HepG2 (cell line): ENCODE data around the gene GBA2. TPM values are rescaled to one million over a fixed set of nuclear protein-coding genes. Genes with fewer than 3 reads are reported as not detected.
A peak's percentile ranks its signal among the peaks of the same experiment; 100 is the strongest.

Source experiments
- BRF2 ChIP-seq: sonication (generic); formaldehyde crosslinking; IDR thresholded peaks from 2 replicates; pipeline ENCODE4 v1.8.1; 2022; ENCODE audit warnings: mild to moderate bottlenecking, missing genetic modification reagents
- CREM ChIP-seq, 2 experiments: sonication (generic) in 1 of 2; formaldehyde crosslinking in 1 of 2; IDR thresholded peaks; 2 replicates each; pipeline versions ENCODE4 v1.4.0 to v1.6.1; 2016 to 2020; ENCODE audit warnings: antibody characterized with exemption in 1 of 2, mild to moderate bottlenecking in 1 of 2, missing genetic modification reagents in 1 of 2
- IRF9 ChIP-seq: sonication (generic); formaldehyde crosslinking; IDR thresholded peaks from 2 replicates; pipeline ENCODE4 v1.8.0; 2022; ENCODE audit warnings: missing genetic modification reagents, mild to moderate bottlenecking, borderline replicate concordance
- MEIS1 ChIP-seq: sonication (generic); formaldehyde crosslinking; IDR thresholded peaks from 2 replicates; pipeline ENCODE4 v1.9.0; 2021; ENCODE audit warnings: mild to moderate bottlenecking, missing genetic modification reagents, moderate library complexity, borderline replicate concordance
- PTBP1 ChIP-seq: fragments of 200-400 bp; formaldehyde crosslinking; IDR thresholded peaks from 2 replicates; pipeline ENCODE4 v1.6.1; 2018; ENCODE audit warnings: low read length, low read depth; ENCODE audit not compliant: poor library complexity, severe bottlenecking
- TFDP2 ChIP-seq: sonication (generic); formaldehyde crosslinking; IDR thresholded peaks from 2 replicates; pipeline ENCODE4 v1.4.0; 2020; ENCODE audit warnings: missing genetic modification reagents
- ZBTB43 ChIP-seq: sonication (generic); formaldehyde crosslinking; conservative IDR thresholded peaks from 2 replicates; pipeline ENCODE4 v1.4.0; 2020; ENCODE audit warnings: missing genetic modification reagents
- ZMYM2 ChIP-seq: sonication (generic); formaldehyde crosslinking; IDR thresholded peaks from 2 replicates; pipeline ENCODE4 v1.8.0; 2022; ENCODE audit warnings: mild to moderate bottlenecking, missing genetic modification reagents
- ZNF292 ChIP-seq: sonication (generic); formaldehyde crosslinking; IDR thresholded peaks from 2 replicates; pipeline ENCODE4 v1.8.1; 2022; ENCODE audit warnings: mild to moderate bottlenecking, low read depth, missing genetic modification reagents, borderline replicate concordance
- ZNF431 ChIP-seq: sonication (generic); formaldehyde crosslinking; IDR thresholded peaks from 2 replicates; pipeline ENCODE4 v1.9.0; 2022; ENCODE audit warnings: missing genetic modification reagents, low read depth, mild to moderate bottlenecking, borderline replicate concordance
- ZNF441 ChIP-seq: sonication (generic); formaldehyde crosslinking; IDR thresholded peaks from 2 replicates; pipeline ENCODE4 v1.7.0; 2021; ENCODE audit warnings: missing genetic modification reagents, borderline replicate concordance
- ZNF607 ChIP-seq: sonication (generic); formaldehyde crosslinking; IDR thresholded peaks from 2 replicates; pipeline ENCODE4 v1.5.1; 2020; ENCODE audit warnings: missing genetic modification reagents, mild to moderate bottlenecking, borderline replicate concordance
- ZNF609 ChIP-seq: sonication (generic); formaldehyde crosslinking; IDR thresholded peaks from 2 replicates; pipeline ENCODE4 v1.4.0; 2020; ENCODE audit warnings: mild to moderate bottlenecking, missing genetic modification reagents, borderline replicate concordance
- ZNF644 ChIP-seq: IDR thresholded peaks from 2 replicates; pipeline ENCODE4 v1.6.1; 2016; ENCODE audit warnings: low read depth
- ZNF660 ChIP-seq: sonication (generic); formaldehyde crosslinking; IDR thresholded peaks from 2 replicates; pipeline ENCODE4 v1.5.1; 2020; ENCODE audit warnings: mild to moderate bottlenecking, low read depth, missing genetic modification reagents, borderline replicate concordance
- ZNF792 ChIP-seq: IDR thresholded peaks from 2 replicates; pipeline ENCODE4 v1.6.1; 2016
- polyA plus RNA-seq, 8 experiments: library from polyadenylated mRNA; depleted of rRNA in 3 of 8; stranded (reverse) in 7 of 8; unstranded in 1 of 8; fragments of >200 nt; fragmentation: Illumina TruSeq in 4 of 8; extraction: Trizol in 4 of 8; gene quantifications; 2 replicates each; pipeline versions ENCODE4 v1.2.1 to v1.2.3, GENCODE V29; 2011 to 2016; ENCODE audit warnings: low read depth in 4 of 8, missing spikeins in 1 of 8, mixed read lengths in 1 of 8; ENCODE audit not compliant: insufficient read depth in 1 of 8
- total RNA-seq, 5 experiments: library from RNA; depleted of rRNA; stranded (reverse); fragments of >200 nt; fragmentation: Illumina TruSeq; extraction: Trizol; gene quantifications; 2 replicates each; pipeline ENCODE4 v1.2.3, GENCODE V29; 2016; ENCODE audit warnings: low read depth in 1 of 5

The GBA2 gene
- total and polyA plus RNA-seq, 2 of the 13 experiments (the other 11 are each of a cell fraction or from before 2014, with no cell fraction given) = 37.5 to 86.1 TPM

- TF ChIP-seq IRF9 (peak; percentile 50; the same call in 1 of the 2 replicates), ZNF644 (CRISPR knock-in tag) (no peak), PTBP1 (no peak), ZBTB43 (CRISPR knock-in tag) (peak; percentile 64; the same call in 1 of the 2 replicates), ZNF607 (CRISPR knock-in tag) (no peak; the same call in 1 of the 2 replicates), ZNF292 (CRISPR knock-in tag) (no peak), MEIS1 (CRISPR knock-in tag) (peak; percentile 69; the same call in 1 of the 2 replicates), ZMYM2 (no peak), ZNF660 (CRISPR knock-in tag) (no peak), ZNF792 (peak; percentile 32; the same call in 1 of the 2 replicates), ZNF609 (CRISPR knock-in tag) (no peak; the same call in none of the 2 replicates), TFDP2 (peak; percentile 89), ZNF441 (CRISPR knock-in tag) (peak; percentile 65; the same call in 1 of the 2 replicates), ZNF431 (CRISPR knock-in tag) (no peak; the same call in 1 of the 2 replicates), BRF2 (CRISPR knock-in tag) (peak; percentile 81; the same call in 1 of the 2 replicates), CREM (IDR thresholded peaks at IDR 0.05) (peak; percentile 95), CREM (CRISPR knock-in tag; IDR thresholded peaks at IDR 0.05) (peak; percentile 30; the same call in 1 of the 2 replicates)
These were observed 16.7 kb downstream of the GBA2 start, which contains the start of the genes CREB3 and TLN1 (continued) for GRCh38 chr9:35732185-35732799.
